Activated T-helper 17 cell treated with anti-CD3 and anti-CD28 coated beads, Interleukin-2, amount 50 U/mL, for 72 hours (primary cell): ENCODE measurements around the gene ASB3. TPM values are rescaled to one million over a fixed set of nuclear protein-coding genes. Genes with fewer than 3 reads are reported as not detected.
"Not testable (repeated sequence)": the region's sequence is repeated elsewhere in the genome, so short reads cannot be mapped to it uniquely, and the experiment has no call there.

Experiments used
- ATAC-seq: fragments of 150-1000 bp; cut with Tn5 transposase; replicated peaks from 2 replicates; pipeline ENCODE4 v1.10.0; 2021; ENCODE audit warnings: mild to moderate bottlenecking, moderate library complexity
- H3K27ac Mint-ChIP-seq: one replicate; pipeline ENCODE4 v1.8.0; 2022; ENCODE audit warnings: mixed read lengths
- H3K27me3 Mint-ChIP-seq: one replicate; pipeline ENCODE4 v1.8.0; 2022; ENCODE audit warnings: mixed read lengths
- H3K36me3 Mint-ChIP-seq: one replicate; pipeline ENCODE4 v1.8.0; 2022; ENCODE audit warnings: low read depth, mild to moderate bottlenecking, mixed read lengths
- H3K4me1 Mint-ChIP-seq: one replicate; pipeline ENCODE4 v1.8.0; 2022; ENCODE audit warnings: mixed read lengths
- H3K4me3 Mint-ChIP-seq: one replicate; pipeline ENCODE4 v1.8.0; 2022; ENCODE audit warnings: mild to moderate bottlenecking, mixed read lengths
- H3K9me3 Mint-ChIP-seq: one replicate; pipeline ENCODE4 v1.8.0; 2022; ENCODE audit warnings: mixed read lengths
- total RNA-seq, 2 donors: library from RNA; stranded (reverse); gene quantifications; one replicate each; pipeline ENCODE4 v1.2.3, GENCODE V29; 2022

The ASB3 gene
- total RNA-seq, 2 donors from 2014 or later = 27.6 to 28.8 TPM

- ATAC-seq = no peak
- Mint-ChIP-seq H3K27ac (no peak overlapping the region), H3K36me3 (peaks cover 43% of the 10 kb centered on the region), H3K4me1 (peaks cover 11% of the 10 kb centered on the region), H3K9me3 (no peaks in the 10 kb centered on the region), H3K4me3 (no peak overlapping the region), H3K27me3 (no peaks in the 10 kb centered on the region)
Observed at GRCh38 chr2:53737091-53737490, 49.7 kb downstream of the ASB3 start.

- peaks cover 73% of the 10 kb centered on the region for H3K36me3 Mint-ChIP-seq
- no peak overlapping the region for H3K27ac Mint-ChIP-seq
- no peak for ATAC-seq
- H3K4me3 Mint-ChIP-seq = no peak overlapping the region
- no peaks in the 10 kb centered on the region for H3K27me3 Mint-ChIP-seq
- H3K4me1 Mint-ChIP-seq = peaks cover 6% of the 10 kb centered on the region
- H3K9me3 Mint-ChIP-seq = no peaks in the 10 kb centered on the region
Observed at GRCh38 chr2:53729143-53729762, 57.5 kb downstream of the ASB3 start.

- no peaks in the 10 kb centered on the region for H3K27me3 Mint-ChIP-seq
- no peaks in the 10 kb centered on the region for H3K9me3 Mint-ChIP-seq
- no peak overlapping the region for H3K4me3 Mint-ChIP-seq
- no peak overlapping the region for H3K27ac Mint-ChIP-seq
- H3K36me3 Mint-ChIP-seq = peaks cover 65% of the 10 kb centered on the region
- peaks cover 8% of the 10 kb centered on the region for H3K4me1 Mint-ChIP-seq
- no peak for ATAC-seq
Observed at GRCh38 chr2:53727921-53728320, 58.8 kb downstream of the ASB3 start.

- no peak overlapping the region for H3K27ac Mint-ChIP-seq
- H3K36me3 Mint-ChIP-seq = peaks cover 77% of the 10 kb centered on the region
- H3K9me3 Mint-ChIP-seq = no peaks in the 10 kb centered on the region
- peaks cover 13% of the 10 kb centered on the region for H3K4me1 Mint-ChIP-seq
- H3K27me3 Mint-ChIP-seq = no peaks in the 10 kb centered on the region
- no peak overlapping the region for H3K4me3 Mint-ChIP-seq
- no peak for ATAC-seq
Observed at GRCh38 chr2:53725662-53726061, 61.1 kb downstream of the ASB3 start.

- peaks cover 72% of the 10 kb centered on the region for H3K36me3 Mint-ChIP-seq
- H3K9me3 Mint-ChIP-seq = no peaks in the 10 kb centered on the region
- peaks cover 13% of the 10 kb centered on the region for H3K4me1 Mint-ChIP-seq
- no peaks in the 10 kb centered on the region for H3K27me3 Mint-ChIP-seq
- peak overlapping the region; percentile 37 for H3K27ac Mint-ChIP-seq
- H3K4me3 Mint-ChIP-seq = no peak overlapping the region
- peak; percentile 42 for ATAC-seq
Observed at GRCh38 chr2:53724536-53724935, 62.2 kb downstream of the ASB3 start.

GRCh38 chr2:53720944-53721343 is 65.8 kb downstream of the ASB3 start:
- H3K4me3 Mint-ChIP-seq, H3K27ac Mint-ChIP-seq, H3K27me3 Mint-ChIP-seq, ATAC-seq, H3K9me3 Mint-ChIP-seq: not testable (repeated sequence)
- Mint-ChIP-seq H3K4me1 (peaks cover 21% of the 10 kb centered on the region), H3K36me3 (peaks cover 62% of the 10 kb centered on the region)

GRCh38 chr2:53715568-53715967 is 71.2 kb downstream of the ASB3 start:
- ATAC-seq = no peak
- Mint-ChIP-seq H3K4me3 (no peak overlapping the region), H3K27me3 (no peaks in the 10 kb centered on the region), H3K36me3 (peaks cover 71% of the 10 kb centered on the region), H3K9me3 (no peaks in the 10 kb centered on the region), H3K4me1 (peaks cover 9% of the 10 kb centered on the region), H3K27ac (no peak overlapping the region)

GRCh38 chr2:53711271-53711780 is 75.4 kb downstream of the ASB3 start:
- ATAC-seq = no peak
- H3K27ac Mint-ChIP-seq = no peak overlapping the region
- no peaks in the 10 kb centered on the region for H3K27me3 Mint-ChIP-seq
- peaks cover 4% of the 10 kb centered on the region for H3K9me3 Mint-ChIP-seq
- H3K4me3 Mint-ChIP-seq = no peak overlapping the region
- H3K4me1 Mint-ChIP-seq = peaks cover 4% of the 10 kb centered on the region
- peaks cover 89% of the 10 kb centered on the region for H3K36me3 Mint-ChIP-seq

- Mint-ChIP-seq H3K4me1 (no peaks in the 10 kb centered on the region), H3K36me3 (peaks cover 85% of the 10 kb centered on the region)
- no peak for ATAC-seq
Observed at GRCh38 chr2:53708988-53709387, 77.8 kb downstream of the ASB3 start.

GRCh38 chr2:53701221-53701620 is 85.5 kb downstream of the ASB3 start:
- ATAC-seq = no peak
- H3K36me3 Mint-ChIP-seq = peaks cover 59% of the 10 kb centered on the region
- H3K27ac Mint-ChIP-seq = no peak overlapping the region
- no peaks in the 10 kb centered on the region for H3K27me3 Mint-ChIP-seq
- no peaks in the 10 kb centered on the region for H3K9me3 Mint-ChIP-seq
- peaks cover 4% of the 10 kb centered on the region for H3K4me1 Mint-ChIP-seq
- no peak overlapping the region for H3K4me3 Mint-ChIP-seq

More at GRCh38 chr2:53708988-53709387, 77.8 kb downstream of the ASB3 start:
- Mint-ChIP-seq H3K27ac (no peak overlapping the region), H3K9me3 (peaks cover 4% of the 10 kb centered on the region), H3K4me3 (no peak overlapping the region), H3K27me3 (no peaks in the 10 kb centered on the region)

GRCh38 chr2:53697686-53698085 is 89.1 kb downstream of the ASB3 start:
- Mint-ChIP-seq H3K27me3 (no peaks in the 10 kb centered on the region), H3K4me1 (no peaks in the 10 kb centered on the region), H3K27ac (no peak overlapping the region), H3K9me3 (no peaks in the 10 kb centered on the region), H3K4me3 (no peak overlapping the region), H3K36me3 (peaks cover 63% of the 10 kb centered on the region)
- no peak for ATAC-seq

- Mint-ChIP-seq H3K9me3 (no peaks in the 10 kb centered on the region), H3K27me3 (no peaks in the 10 kb centered on the region), H3K36me3 (peaks cover 58% of the 10 kb centered on the region), H3K27ac (no peak overlapping the region), H3K4me3 (no peak overlapping the region), H3K4me1 (no peaks in the 10 kb centered on the region)
- no peak for ATAC-seq
Observed at GRCh38 chr2:53697092-53697491, 89.7 kb downstream of the ASB3 start.

- H3K36me3 Mint-ChIP-seq = peaks cover 62% of the 10 kb centered on the region
- H3K4me1 Mint-ChIP-seq = no peaks in the 10 kb centered on the region
- H3K4me3 Mint-ChIP-seq = no peak overlapping the region
- no peaks in the 10 kb centered on the region for H3K27me3 Mint-ChIP-seq
- no peak overlapping the region for H3K27ac Mint-ChIP-seq
- no peak for ATAC-seq
- no peaks in the 10 kb centered on the region for H3K9me3 Mint-ChIP-seq
Observed at GRCh38 chr2:53695575-53695974, 91.2 kb downstream of the ASB3 start.

GRCh38 chr2:53694096-53694771 is 92.5 kb downstream of the ASB3 start:
- Mint-ChIP-seq H3K4me1 (no peaks in the 10 kb centered on the region), H3K36me3 (peaks cover 57% of the 10 kb centered on the region)

GRCh38 chr2:53690876-53691275 is 95.9 kb downstream of the ASB3 start:
- Mint-ChIP-seq H3K4me3 (no peak overlapping the region), H3K9me3 (no peaks in the 10 kb centered on the region), H3K36me3 (peaks cover 60% of the 10 kb centered on the region), H3K27me3 (no peaks in the 10 kb centered on the region), H3K4me1 (no peaks in the 10 kb centered on the region), H3K27ac (no peak overlapping the region)
- peak; percentile 34 for ATAC-seq

More at GRCh38 chr2:53694096-53694771, 92.5 kb downstream of the ASB3 start:
- no peaks in the 10 kb centered on the region for H3K9me3 Mint-ChIP-seq
- no peak for ATAC-seq
- no peak overlapping the region for H3K4me3 Mint-ChIP-seq
- no peak overlapping the region for H3K27ac Mint-ChIP-seq
- H3K27me3 Mint-ChIP-seq = no peaks in the 10 kb centered on the region
